ENCODE measurements around the gene AKR1C4.
"Not testable (repeated sequence)": the region's sequence is repeated elsewhere in the genome, so short reads cannot be mapped to it uniquely, and the experiment has no call there.

AKR1C4 gene

GRCh38 chr10:5196702-5197113 lies at the start of gene AKR1C4:
AKR1C4 (plus strand) TSS chr10:5196837; CDS start chr10:5196868, 31 bp downstream.
- no peak for DNase-seq (ENCODE audit: low spot score)

DNA sequence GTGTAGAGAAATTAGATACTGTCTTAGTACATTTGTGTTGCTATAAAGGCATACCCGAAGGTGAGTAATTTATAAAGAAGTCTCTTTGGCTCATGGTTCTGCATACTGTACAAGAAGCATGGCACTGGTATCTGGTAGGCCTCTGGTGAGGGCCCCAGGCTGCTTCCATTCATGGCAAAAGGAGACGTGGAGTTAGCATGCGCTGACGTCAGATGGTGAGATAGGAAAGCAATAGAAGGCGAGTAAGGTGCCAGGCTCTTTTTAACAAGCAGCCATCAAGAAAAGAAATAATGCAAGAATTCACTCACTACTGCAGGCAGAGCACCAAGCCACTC lies 49.8 kb upstream of the AKR1C4 start:
- DNase-seq (ENCODE audit: low spot score): no peak

DNA sequence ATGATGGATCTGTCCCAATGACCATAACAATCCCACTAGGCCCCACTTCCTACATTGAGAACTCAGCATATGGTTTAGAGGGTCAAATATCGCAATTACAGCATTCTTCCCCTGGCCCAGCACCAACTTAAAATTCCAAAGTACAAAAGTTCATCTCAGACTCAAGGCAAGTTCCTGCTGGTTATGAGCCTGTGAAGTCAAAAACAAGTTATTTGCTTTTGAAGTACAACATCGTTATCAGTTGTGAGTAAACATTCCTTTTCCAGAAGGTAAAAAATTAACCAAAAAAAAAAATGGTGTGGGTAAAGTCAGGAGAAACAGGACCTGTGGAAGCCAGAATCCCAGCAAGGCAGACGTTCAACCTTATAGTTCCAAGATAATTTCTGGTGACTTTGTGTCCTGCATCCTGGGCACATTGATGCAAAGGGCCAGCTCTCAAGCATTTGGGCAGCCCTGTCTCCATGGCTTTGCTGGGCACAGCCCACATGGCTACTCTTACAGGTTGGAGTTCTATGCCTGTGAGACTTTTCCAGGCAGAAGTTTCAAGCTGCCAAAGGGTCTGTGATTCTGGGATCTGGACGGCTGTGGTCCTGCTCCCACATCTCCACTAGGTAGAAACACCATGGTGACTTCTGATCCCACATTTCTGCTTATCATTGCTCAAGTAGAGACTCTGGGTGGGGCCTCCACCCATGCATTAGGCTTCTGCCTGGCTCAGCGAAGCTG lies 49.2 kb upstream of the AKR1C4 start:
- DNase-seq (ENCODE audit: low spot score): no peak

GRCh38 chr10:5147981-5148677 lies 48.5 kb upstream of the AKR1C4 start:
- no peak for DNase-seq (ENCODE audit: low spot score)

DNA sequence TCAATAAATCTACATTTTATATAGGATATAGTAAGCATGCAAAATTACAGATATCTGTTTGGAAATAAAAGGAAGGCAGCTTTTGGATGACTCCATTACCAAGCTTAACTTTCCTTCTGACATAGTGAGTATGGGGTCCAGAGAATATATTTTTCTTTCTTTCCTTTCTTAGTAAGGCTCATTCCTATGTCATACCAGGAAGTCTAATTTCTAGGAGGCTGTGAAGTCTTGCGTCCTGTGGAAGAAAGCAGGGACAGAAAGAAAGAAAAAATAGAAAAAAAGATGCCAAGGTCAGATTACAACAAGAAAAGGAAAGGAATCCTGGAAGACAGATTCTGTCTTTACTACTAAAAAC lies 48.0 kb upstream of the AKR1C4 start:
- DNase-seq (ENCODE audit: low spot score): no peak

DNA sequence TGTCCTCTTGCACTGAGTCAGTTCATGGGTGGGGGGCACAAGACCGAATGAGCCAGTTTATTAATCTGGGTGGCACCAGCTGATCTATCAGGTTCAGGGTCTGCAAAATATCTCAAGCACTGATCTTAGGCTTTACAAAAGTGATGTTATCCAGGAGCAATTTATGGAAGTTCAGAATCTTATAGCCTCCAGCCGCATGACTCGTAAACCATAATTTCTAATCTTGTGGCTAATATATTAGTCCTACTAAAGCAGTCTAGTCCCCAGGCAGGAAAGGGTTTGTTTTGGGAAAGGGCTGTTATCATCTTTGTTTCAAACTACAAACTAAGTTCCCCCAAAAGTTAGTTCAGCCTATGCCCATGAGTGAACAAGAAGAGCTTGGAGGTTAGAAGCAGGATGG lies 45.6 kb upstream of the AKR1C4 start:
- DNase-seq (ENCODE audit: low spot score): no peak

DNA sequence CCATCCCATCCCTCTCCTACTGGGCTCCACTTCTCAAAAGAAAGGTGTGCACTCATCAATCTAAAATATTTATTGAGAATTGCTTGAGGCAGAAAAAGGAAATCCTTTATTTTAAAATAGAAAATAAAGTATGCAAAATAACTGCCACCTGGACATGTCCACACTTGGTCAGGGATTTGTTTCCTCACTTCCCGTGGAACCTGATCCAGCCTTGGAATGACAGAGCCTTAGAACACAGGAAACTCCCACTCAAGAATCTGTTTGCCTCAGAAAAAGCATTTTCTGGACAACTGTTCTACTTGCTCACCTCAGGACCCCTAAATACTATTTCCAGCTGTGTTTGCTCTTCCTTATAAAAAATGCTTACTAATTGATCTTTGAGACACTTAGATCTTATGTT lies 40.7 kb upstream of the AKR1C4 start:
- DNase-seq (ENCODE audit: low spot score): no peak

GRCh38 chr10:5157501-5157900 lies 39.1 kb upstream of the AKR1C4 start:
- no peak for DNase-seq (ENCODE audit: low spot score)

GRCh38 chr10:5159126-5159525 lies 37.5 kb upstream of the AKR1C4 start:
- DNase-seq (ENCODE audit: low spot score): no peak

GRCh38 chr10:5163487-5163886 lies 33.1 kb upstream of the AKR1C4 start:
- DNase-seq (ENCODE audit: low spot score): no peak

DNA sequence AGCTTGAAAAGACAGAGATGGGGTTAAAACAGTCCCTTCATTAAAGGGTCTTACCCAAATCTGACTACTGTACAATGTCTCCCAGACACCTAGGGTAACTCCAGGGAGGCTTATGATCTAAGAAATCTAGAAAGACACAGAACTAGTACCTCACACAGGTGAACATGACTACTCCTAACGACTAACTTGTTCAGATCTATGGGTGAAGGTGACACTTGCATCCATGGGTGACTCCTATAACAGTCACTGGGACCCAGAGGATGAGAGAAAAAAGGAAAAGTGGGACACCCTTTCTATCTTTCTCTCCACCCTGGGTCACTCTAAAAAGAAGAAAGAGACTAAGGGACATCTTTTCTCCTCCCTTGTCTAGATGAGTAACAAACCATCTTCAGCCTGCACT lies 30.9 kb upstream of the AKR1C4 start:
- no peak for DNase-seq (ENCODE audit: low spot score)

DNA sequence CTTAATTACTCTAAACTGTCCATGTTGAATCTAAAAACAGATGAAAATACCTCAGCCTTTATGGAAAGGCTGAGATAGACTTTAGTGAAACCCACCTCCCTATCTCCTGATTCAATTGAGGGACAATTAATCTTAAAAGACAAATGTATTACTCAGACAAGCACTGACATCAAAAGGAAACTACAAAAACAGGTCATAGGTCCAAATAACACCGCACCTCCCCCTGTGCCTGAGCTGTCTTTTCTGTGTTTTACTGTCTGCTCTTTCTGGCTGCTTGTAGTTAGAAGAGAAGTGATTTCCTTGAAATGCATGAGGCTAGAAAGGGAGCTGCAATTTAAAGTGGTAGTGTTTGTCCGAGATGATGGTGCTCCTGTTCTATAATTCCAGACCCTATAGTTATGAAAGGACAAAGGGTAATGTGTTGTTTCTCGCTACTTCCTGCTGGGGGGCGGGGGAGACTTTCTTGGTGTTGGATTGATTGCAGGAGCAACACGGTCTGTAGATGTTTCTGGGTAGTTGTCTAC lies 27.7 kb upstream of the AKR1C4 start:
- DNase-seq (ENCODE audit: low spot score): no peak

- DNase-seq (ENCODE audit: low spot score): not testable (repeated sequence)
These were observed 21.1 kb upstream of the AKR1C4 start for GRCh38 chr10:5175581-5175980.

- DNase-seq (ENCODE audit: low spot score): not testable (repeated sequence)
These were observed 16.1 kb upstream of the AKR1C4 start for GRCh38 chr10:5180503-5180902.

- DNase-seq (ENCODE audit: low spot score): no peak
These were observed 12.7 kb upstream of the AKR1C4 start for GRCh38 chr10:5183923-5184322.

DNA sequence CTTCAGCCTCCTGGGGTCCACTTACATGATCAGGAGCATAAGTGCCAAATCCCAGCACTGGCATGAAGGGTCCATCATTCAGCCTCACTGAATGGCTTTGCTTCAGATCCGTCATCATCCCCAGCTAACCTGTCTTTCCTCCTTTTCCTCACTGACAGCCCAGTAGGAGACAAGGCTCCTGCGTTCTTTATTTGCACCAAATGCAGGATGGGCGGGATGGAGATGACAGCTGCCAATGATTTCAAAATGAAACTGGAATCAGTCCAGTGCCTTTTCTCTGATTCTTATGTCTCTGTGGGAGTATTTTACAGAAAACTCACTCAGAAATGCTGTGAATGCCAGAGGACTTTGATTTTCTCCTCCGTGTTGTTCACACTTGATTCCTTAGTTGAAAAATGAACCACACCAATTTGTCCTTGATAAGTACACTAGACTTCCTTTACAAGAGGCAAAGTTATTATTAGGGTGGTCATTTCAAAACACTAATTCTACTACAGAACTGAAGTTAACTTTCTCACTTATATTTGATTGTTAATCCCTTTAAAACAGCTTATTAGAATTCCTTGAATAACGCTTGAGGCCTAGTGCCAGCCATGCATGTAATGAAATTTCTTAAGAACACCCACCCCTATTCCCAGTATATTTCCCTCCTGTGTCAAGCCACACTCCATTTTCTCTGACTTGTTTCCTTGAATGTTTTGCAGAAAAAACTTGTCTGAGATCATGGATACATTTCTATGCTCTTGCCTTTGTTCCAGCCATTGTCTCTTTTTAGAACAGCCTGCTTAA lies 11.5 kb upstream of the AKR1C4 start, which contains the start of gene AKR1C8:
Gene AKR1C8, minus strand, starts transcription at position 164 of the 789 bp plus-strand sequence. Its CDS starts 46 bp downstream, at position 118.
- no peak for DNase-seq (ENCODE audit: low spot score)

DNA sequence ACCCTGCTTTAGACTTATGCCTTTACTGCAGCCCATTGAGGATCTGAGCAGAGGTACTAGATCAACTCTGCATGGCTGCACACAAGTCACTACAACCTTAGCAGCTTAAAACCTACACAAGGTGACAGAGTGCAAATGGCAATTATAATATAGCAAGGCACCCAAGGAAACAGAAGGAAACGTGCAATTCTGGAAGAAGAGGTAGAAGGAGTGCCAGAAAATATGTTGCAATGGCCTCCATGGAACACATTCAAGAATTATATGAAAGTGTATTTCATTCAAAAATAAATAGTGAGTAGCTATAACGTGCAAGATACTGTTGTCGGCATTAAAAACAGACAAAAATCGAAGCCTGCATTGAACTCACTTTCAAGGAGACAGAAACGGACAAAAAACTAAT lies 8.8 kb upstream of the AKR1C4 start:
- no peak for DNase-seq (ENCODE audit: low spot score)

DNA sequence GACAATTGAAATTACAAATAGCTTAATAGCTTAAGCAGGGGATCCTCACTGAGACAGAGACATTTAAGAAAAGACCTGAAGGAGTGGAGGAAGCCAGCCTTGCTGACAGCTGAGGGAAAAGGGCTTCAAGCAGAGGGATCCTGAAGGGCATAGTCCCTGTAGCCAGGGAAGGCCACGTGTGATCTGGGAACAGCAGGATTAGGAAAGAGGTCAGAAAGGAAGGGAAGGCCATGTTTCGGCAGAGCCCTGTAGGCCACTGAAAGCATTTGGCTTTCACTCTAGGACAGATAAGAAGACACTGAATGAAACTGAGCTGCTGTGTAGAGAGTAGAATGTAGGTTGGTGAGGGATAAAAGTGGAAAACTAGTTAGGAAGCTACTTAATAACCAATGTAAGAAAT lies 8.3 kb upstream of the AKR1C4 start:
- DNase-seq (ENCODE audit: low spot score): no peak

DNA sequence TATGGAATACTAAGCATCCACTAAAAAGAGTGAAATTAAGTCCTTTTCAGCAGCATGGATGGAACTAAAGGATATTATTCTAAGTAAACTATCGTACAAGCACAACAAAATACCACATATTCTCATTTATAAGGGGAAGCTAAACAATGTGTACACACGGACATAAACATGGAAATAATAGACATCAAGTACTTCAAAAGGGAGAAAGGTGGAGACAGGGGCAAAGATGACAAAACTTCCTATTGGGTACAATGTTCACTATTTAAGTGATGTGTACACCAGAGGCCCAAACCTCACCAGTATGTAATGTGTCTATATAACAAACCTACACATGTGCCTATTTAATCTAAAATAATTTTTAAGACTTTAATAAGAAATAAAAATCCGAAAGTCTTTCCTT lies 2.2 kb upstream of the AKR1C4 start:
- DNase-seq (ENCODE audit: low spot score): no peak

DNA sequence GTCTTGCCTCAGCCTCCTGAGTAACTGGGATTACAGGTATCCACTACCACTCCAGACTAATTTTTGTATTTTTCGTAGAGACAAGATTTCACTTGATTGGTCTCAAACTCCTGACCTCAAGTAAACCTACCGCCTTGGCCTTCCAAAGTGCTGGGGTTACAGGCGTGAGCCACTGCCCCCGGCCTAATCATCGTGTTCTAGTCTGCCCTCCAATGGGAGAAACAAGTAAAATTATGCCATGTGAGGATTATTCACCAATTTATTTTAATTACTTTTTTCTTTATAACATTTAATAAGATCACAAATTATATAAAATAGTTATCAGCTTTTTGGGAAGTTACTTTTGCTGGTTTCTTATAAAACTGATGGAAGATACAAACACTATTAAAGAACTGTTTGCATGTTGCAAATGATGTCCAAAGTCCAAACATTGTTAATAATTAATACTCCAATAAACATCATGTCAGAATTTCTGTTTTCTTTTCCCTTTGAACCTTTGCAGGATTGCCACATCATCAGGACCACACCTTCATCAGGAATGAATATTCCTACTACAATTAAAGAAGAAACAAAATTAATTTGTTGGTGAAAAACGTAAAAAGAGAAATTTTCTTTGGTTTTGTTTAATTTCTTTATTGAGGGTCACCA lies 786 bp upstream of the AKR1C4 start:
- DNase-seq (ENCODE audit: low spot score): no peak

DNA sequence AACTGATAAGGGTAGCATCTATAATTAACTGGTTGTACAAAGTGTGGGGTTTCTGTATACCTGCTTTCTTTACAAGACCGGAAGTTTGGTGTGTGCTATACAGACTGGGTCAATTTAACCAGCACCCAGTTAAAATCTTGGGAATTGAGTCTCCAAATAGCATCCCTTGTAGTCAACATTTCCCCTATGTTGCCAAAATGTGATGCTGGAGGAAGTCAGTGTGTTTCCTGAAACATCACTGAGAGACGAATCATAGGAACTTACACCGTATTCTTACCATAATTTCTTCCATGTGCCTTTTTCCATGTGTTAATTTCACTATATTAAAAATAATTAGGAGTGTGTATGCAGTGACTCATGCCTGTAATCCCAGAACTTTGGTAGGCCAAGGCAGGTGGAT lies 1.7 kb downstream of the AKR1C4 start:
- no peak for DNase-seq (ENCODE audit: low spot score)

DNA sequence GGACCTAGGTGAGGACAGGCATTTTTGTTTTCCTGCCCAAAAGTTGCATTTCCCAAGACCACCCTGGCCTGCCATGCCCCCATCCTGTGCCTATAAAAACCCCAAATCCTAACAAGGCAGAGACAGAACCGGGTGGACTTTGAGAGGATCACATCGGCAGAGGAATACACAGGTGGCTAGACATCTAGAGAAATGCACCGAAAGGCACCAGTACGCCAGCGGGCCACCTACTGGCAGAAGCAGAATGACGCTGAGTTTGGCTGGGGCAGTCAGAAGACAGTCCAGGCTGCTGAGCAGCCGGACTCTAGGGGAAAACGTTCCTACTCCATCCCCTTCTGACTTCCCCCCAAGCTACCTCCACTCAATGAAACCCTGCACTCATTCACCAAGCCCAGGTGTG lies 2.8 kb downstream of the AKR1C4 start:
- no peak for DNase-seq (ENCODE audit: low spot score)
